DND-41 (cell line): Measurements from ENCODE around the gene PMPCA.

Experiments
- ATAC-seq: fragments of 200-7000 bp; cut with Tn5 transposase; 3 replicates; pipeline ENCODE4 v1.9.1; 2021; ENCODE audit warnings: low read depth; ENCODE audit not compliant: insufficient read depth
- DNase-seq: peaks from one replicate; pipeline ENCODE4 v3.0.0-alpha.2; 2020
- H2AFZ ChIP-seq: 2 replicates; pipeline ENCODE4 v1.6.0; 2012; ENCODE audit warnings: low read depth, low read length
- H3K27ac ChIP-seq: 2 replicates; pipeline ENCODE4 v1.5.1; 2012; ENCODE audit warnings: low read length, inconsistent platforms
- H3K27me3 ChIP-seq: fragments of 200-600 bp; sonication (generic); 2 replicates; pipeline ENCODE4 v1.6.0; 2012; ENCODE audit warnings: low read length, mild to moderate bottlenecking, inconsistent platforms; ENCODE audit not compliant: insufficient read depth, poor library complexity
- H3K36me3 ChIP-seq: 2 replicates; pipeline ENCODE4 v1.5.1; 2012; ENCODE audit warnings: low read length, inconsistent platforms; ENCODE audit not compliant: insufficient read depth
- H3K4me1 ChIP-seq: 2 replicates; pipeline ENCODE4 v1.5.1; 2012; ENCODE audit warnings: mild to moderate bottlenecking, low read length; ENCODE audit not compliant: insufficient read depth
- H3K4me2 ChIP-seq: 2 replicates; pipeline ENCODE4 v1.6.0; 2012; ENCODE audit warnings: mild to moderate bottlenecking, moderate library complexity, low read length, inconsistent platforms; ENCODE audit not compliant: insufficient read depth
- H3K4me3 ChIP-seq, 2 experiments: fragments of 200-600 bp in 1 of 2; shearing (Covaris generic) in 1 of 2; 2 replicates each; pipeline ENCODE4 v1.5.1; 2012 to 2016; ENCODE audit warnings: inconsistent platforms in 2 of 2, low read length in 2 of 2, mild to moderate bottlenecking in 2 of 2, low read depth in 1 of 2, moderate library complexity in 1 of 2
- H3K79me2 ChIP-seq: 2 replicates; pipeline ENCODE4 v1.6.0; 2012; ENCODE audit warnings: low read length, inconsistent platforms; ENCODE audit not compliant: insufficient read depth
- H3K9ac ChIP-seq: 2 replicates; pipeline ENCODE4 v1.6.0; 2012; ENCODE audit warnings: low read depth, mild to moderate bottlenecking, inconsistent platforms, low read length, moderate library complexity
- H3K9me3 ChIP-seq: 2 replicates; pipeline ENCODE4 v1.5.1; 2012; ENCODE audit warnings: low read length, moderate library complexity, mild to moderate bottlenecking, inconsistent platforms; ENCODE audit not compliant: insufficient read depth, severe bottlenecking
- H4K20me1 ChIP-seq: 2 replicates; pipeline ENCODE4 v1.6.0; 2012; ENCODE audit warnings: low read length; ENCODE audit not compliant: insufficient read depth
- CTCF ChIP-seq: IDR thresholded peaks from 2 replicates; pipeline ENCODE4 v1.5.1; 2012; ENCODE audit warnings: borderline replicate concordance, low read length, moderate library complexity, mild to moderate bottlenecking; ENCODE audit not compliant: poor library complexity, severe bottlenecking; ENCODE audit errors: extremely low read depth
- EZH2 ChIP-seq: IDR thresholded peaks from 3 replicates; pipeline ENCODE4 v1.6.1; 2012; ENCODE audit warnings: borderline replicate concordance, low read depth, mild to moderate bottlenecking, moderate library complexity, low read length, inconsistent platforms; ENCODE audit not compliant: severe bottlenecking

Gene PMPCA

GRCh38 chr9:136470792-136471469, 60.5 kb downstream of the PMPCA start:
- no peak for ATAC-seq
- no peak overlapping the region for H3K4me2 ChIP-seq
- H2AFZ ChIP-seq, result no peak overlapping the region
- H3K36me3 ChIP-seq, result peaks cover 98% of the 10 kb centered on the region
- no peak overlapping the region for H3K27ac ChIP-seq
- no peak overlapping the region for H3K9ac ChIP-seq
- TF ChIP-seq CTCF (no peak), EZH2 (no peak)
- no peaks in the 10 kb centered on the region for H3K27me3 ChIP-seq
- no peaks in the 10 kb centered on the region for H3K9me3 ChIP-seq
- no peaks in the 10 kb centered on the region for H3K4me1 ChIP-seq
- no peak overlapping the region for H3K4me3 ChIP-seq
- peaks cover 72% of the 10 kb centered on the region for H3K79me2 ChIP-seq
- no peak for DNase-seq
- peaks cover 74% of the 10 kb centered on the region for H4K20me1 ChIP-seq

GRCh38 chr9:136471802-136472487, 61.5 kb downstream of the PMPCA start:
- Histone ChIP-seq H3K9ac (no peak overlapping the region), H2AFZ (no peak overlapping the region), H3K79me2 (peaks cover 82% of the 10 kb centered on the region), H3K27ac (no peak overlapping the region), H3K9me3 (no peaks in the 10 kb centered on the region), H3K4me2 (no peak overlapping the region), H3K4me3 (no peak overlapping the region), H4K20me1 (peaks cover 76% of the 10 kb centered on the region), H3K36me3 (peaks cover 98% of the 10 kb centered on the region), H3K4me1 (no peaks in the 10 kb centered on the region), H3K27me3 (no peaks in the 10 kb centered on the region)
- no peak for TF ChIP-seq CTCF
- TF ChIP-seq EZH2, result no peak
- DNase-seq (no peak), ATAC-seq (no peak; the same call in 2 of the 3 replicates)

GRCh38 chr9:136472640-136473353, 62.3 kb downstream of the PMPCA start:
- ATAC-seq (no peak), DNase-seq (no peak)
- Histone ChIP-seq H3K27me3 (no peaks in the 10 kb centered on the region), H3K4me1 (no peaks in the 10 kb centered on the region), H3K9me3 (no peaks in the 10 kb centered on the region), H2AFZ (no peak overlapping the region), H3K9ac (no peak overlapping the region), H3K36me3 (peaks cover 99% of the 10 kb centered on the region), H3K4me2 (no peak overlapping the region), H3K27ac (no peak overlapping the region), H4K20me1 (peaks cover 84% of the 10 kb centered on the region), H3K79me2 (peaks cover 91% of the 10 kb centered on the region), H3K4me3 (no peak overlapping the region)
- TF ChIP-seq CTCF (no peak), EZH2 (no peak)
